CD14-positive monocyte (primary cell): Measurements from ENCODE around the gene GEMIN7. TPM values are rescaled to one million over a fixed set of nuclear protein-coding genes. Genes with fewer than 3 reads are reported as not detected.
A peak's percentile ranks its signal among the peaks of the same experiment; 100 is the strongest.

Experiments
- DNase-seq, 3 donors: peaks; one replicate each; pipeline ENCODE4 v3.0.0-alpha.2; 2011 to 2022
- H2AFZ ChIP-seq: 2 replicates; pipeline ENCODE4 v1.6.0; 2012; ENCODE audit warnings: mild to moderate bottlenecking, low read depth, low read length, inconsistent platforms; ENCODE audit not compliant: insufficient read depth, poor library complexity, severe bottlenecking
- H3K27ac ChIP-seq, 2 donors: 1 replicate in 1 of 2; 2 replicates in 1 of 2; pipeline ENCODE4 v1.5.1; 2012 to 2013; ENCODE audit warnings: low read length in 2 of 2, control low read depth in 1 of 2, inconsistent platforms in 1 of 2, low read depth in 1 of 2, mild to moderate bottlenecking in 1 of 2
- H3K27me3 ChIP-seq, 2 donors: one replicate each; pipeline versions ENCODE4 v1.6.0 to v1.6.1; 2011 to 2013; ENCODE audit warnings: low read length in 2 of 2; ENCODE audit not compliant: control insufficient read depth in 2 of 2, insufficient read depth in 2 of 2
- H3K36me3 ChIP-seq, 2 donors: replicated peaks in 1 of 2; 1 replicate in 1 of 2; 2 replicates in 1 of 2; pipeline versions ENCODE4 v1.5.1 to v1.6.1; 2012 to 2013; ENCODE audit warnings: low read length in 2 of 2, control low read depth in 1 of 2, inconsistent platforms in 1 of 2, mild to moderate bottlenecking in 1 of 2; ENCODE audit not compliant: insufficient read depth in 2 of 2, control insufficient read depth in 1 of 2
- H3K4me1 ChIP-seq, 2 donors: 1 replicate in 1 of 2; 2 replicates in 1 of 2; pipeline versions ENCODE4 v1.5.1 to v1.6.1; 2012 to 2013; ENCODE audit warnings: low read length in 2 of 2, control low read depth in 1 of 2, inconsistent platforms in 1 of 2, mild to moderate bottlenecking in 1 of 2, moderate library complexity in 1 of 2; ENCODE audit not compliant: insufficient read depth in 2 of 2, control insufficient read depth in 1 of 2
- H3K4me2 ChIP-seq: replicated peaks from 2 replicates; pipeline ENCODE3; 2012; ENCODE audit warnings: low read length, moderate library complexity, mild to moderate bottlenecking; ENCODE audit not compliant: poor library complexity, severe bottlenecking; ENCODE audit errors: extremely low read depth
- H3K4me3 ChIP-seq, 3 experiments: fragments of 200-600 bp in 1 of 3; sonication (generic) in 1 of 3; replicated peaks in 1 of 3; 1 replicate in 2 of 3; 2 replicates in 1 of 3; pipeline ENCODE4 v1.5.1; 2011 to 2013; ENCODE audit warnings: low read length in 3 of 3, mild to moderate bottlenecking in 3 of 3, control low read depth in 2 of 3, low read depth in 2 of 3, inconsistent platforms in 1 of 3, moderate library complexity in 1 of 3
- H3K79me2 ChIP-seq: 2 replicates; pipeline ENCODE4 v1.6.0; 2012; ENCODE audit warnings: mild to moderate bottlenecking, control low read depth, inconsistent platforms, low read length, moderate library complexity; ENCODE audit not compliant: insufficient read depth
- H3K9ac ChIP-seq: 2 replicates; pipeline ENCODE4 v1.6.0; 2017; ENCODE audit warnings: low read length, mild to moderate bottlenecking; ENCODE audit not compliant: insufficient read depth, poor library complexity, severe bottlenecking
- H3K9me3 ChIP-seq, 2 donors: replicated peaks in 1 of 2; 1 replicate in 1 of 2; 2 replicates in 1 of 2; pipeline versions ENCODE4 v1.5.1 to v1.6.1; 2012 to 2013; ENCODE audit warnings: low read length in 2 of 2, control low read depth in 1 of 2; ENCODE audit not compliant: control insufficient read depth in 1 of 2, insufficient read depth in 1 of 2
- H4K20me1 ChIP-seq: 2 replicates; pipeline ENCODE4 v1.6.0; 2012; ENCODE audit warnings: mild to moderate bottlenecking, low read length, control low read depth, moderate library complexity; ENCODE audit not compliant: insufficient read depth
- H3K27ac Mint-ChIP-seq, 7 donors: one replicate each; pipeline ENCODE4 v1.8.0; 2020; ENCODE audit warnings: mild to moderate bottlenecking in 7 of 7, mixed read lengths in 7 of 7, moderate library complexity in 6 of 7, inconsistent platforms in 2 of 7
- H3K27me3 Mint-ChIP-seq, 3 donors: one replicate each; pipeline ENCODE4 v1.8.0; 2021 to 2022; ENCODE audit warnings: low read depth in 3 of 3, mild to moderate bottlenecking in 3 of 3, mixed read lengths in 3 of 3, moderate library complexity in 3 of 3, inconsistent platforms in 1 of 3
- H3K36me3 Mint-ChIP-seq, 2 donors: one replicate each; pipeline ENCODE4 v1.8.0; 2020; ENCODE audit warnings: mixed read lengths in 2 of 2, inconsistent platforms in 1 of 2, mild to moderate bottlenecking in 1 of 2
- H3K4me1 Mint-ChIP-seq: one replicate; pipeline ENCODE4 v1.8.0; 2020; ENCODE audit warnings: mild to moderate bottlenecking, mixed read lengths
- H3K4me3 Mint-ChIP-seq, 2 donors: one replicate each; pipeline ENCODE4 v1.8.0; 2020; ENCODE audit warnings: mild to moderate bottlenecking in 2 of 2, mixed read lengths in 2 of 2, moderate library complexity in 1 of 2
- H3K9me3 Mint-ChIP-seq, 7 donors: one replicate each; pipeline ENCODE4 v1.8.0; 2020 to 2022; ENCODE audit warnings: mixed read lengths in 7 of 7, mild to moderate bottlenecking in 6 of 7, moderate library complexity in 6 of 7, inconsistent platforms in 2 of 7
- WGBS: methylation state at CpG from one replicate; pipeline ENCODE4 v1.1.5; 2013; ENCODE audit warnings: missing lambda C conversion rate; ENCODE audit not compliant: insufficient coverage; 5-methylcytosine and 5-hydroxymethylcytosine counted together
- intact Hi-C, 2 donors: fragments of 100-400 bp; cut with micrococcal nuclease; formaldehyde crosslinking; loops; one replicate each; pipeline versions ENCODE4 v1.15.0 to v1.15.1; 2023
- polyA plus RNA-seq, 3 donors: library from polyadenylated mRNA; depleted of rRNA in 1 of 3; unstranded in 2 of 3; stranded (reverse) in 1 of 3; fragments of 300-500 nt in 2 of 3; fragments of >200 nt in 1 of 3; fragmentation: Illumina TruSeq in 2 of 3; gene quantifications; 1 replicate in 2 of 3; 2 replicates in 1 of 3; pipeline ENCODE4 v1.2.3, GENCODE V29; 2012 to 2021
- TF ChIP-seq, protein P1 (sequence below): fragments of 200-600 bp; IDR thresholded peaks from one replicate; pipeline ENCODE4 v1.8.0; 2022; ENCODE audit warnings: antibody characterized with exemption, mild to moderate bottlenecking

GEMIN7 gene
- polyA plus RNA-seq, 3 donors, result 67.6 to 83.4 (median 78.4) TPM

DNA sequence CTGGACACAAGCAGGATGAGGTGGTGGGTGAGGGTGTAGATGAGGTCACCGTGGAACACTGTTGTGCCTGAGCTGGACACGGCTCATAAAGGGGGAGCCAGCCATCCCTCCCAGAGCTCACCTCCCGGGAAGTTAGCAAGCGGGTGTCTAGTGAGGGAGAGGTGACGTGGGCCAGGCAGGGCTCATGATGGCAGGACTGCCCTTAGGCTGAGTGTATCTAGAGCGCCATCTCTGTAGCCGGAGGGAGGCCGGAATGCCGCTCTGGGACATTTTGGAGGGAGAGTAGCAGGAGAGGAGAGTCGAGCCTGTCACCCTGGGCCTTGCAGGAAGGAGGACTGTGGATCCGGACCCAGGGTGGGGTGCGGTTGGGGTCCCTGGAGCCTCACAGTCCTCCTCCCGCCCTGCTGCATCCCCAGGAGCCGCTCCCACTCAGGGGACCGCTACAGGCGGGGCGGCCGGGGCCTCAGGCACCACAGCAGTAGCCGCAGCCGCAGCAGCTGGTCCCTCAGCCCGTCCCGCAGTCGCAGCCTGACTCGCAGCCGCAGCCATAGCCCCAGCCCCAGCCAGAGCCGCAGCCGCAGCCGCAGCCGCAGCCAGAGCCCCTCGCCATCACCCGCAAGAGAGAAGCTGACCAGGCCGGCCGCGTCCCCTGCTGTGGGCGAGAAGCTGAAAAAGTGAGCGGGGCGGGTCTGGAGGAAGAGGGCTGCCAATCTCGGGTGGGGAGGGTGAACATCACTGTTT, 12.0 kb upstream of the GEMIN7 start:
- H3K4me1 ChIP-seq, result no peaks in the 10 kb centered on the region
- WGBS, result 95% methylated on average over 37 of the region's 38 CpGs
- peaks cover 90% of the 10 kb centered on the region for H4K20me1 ChIP-seq
- no peak overlapping the region for H3K27ac ChIP-seq
- Mint-ChIP-seq H3K27ac (no peak overlapping the region), H3K4me3 (no peak overlapping the region), H3K36me3 (peaks cover 61 to 95% of the 10 kb centered on the region in 2 donors), H3K4me1 (peaks cover 3% of the 10 kb centered on the region), H3K27me3 (no peaks in the 10 kb centered on the region), H3K9me3 (peaks cover 0 to 3% (median 0%) of the 10 kb centered on the region in 7 donors)
- peaks cover 29% of the 10 kb centered on the region for H3K79me2 ChIP-seq
- DNase-seq, result no peak
- no peak overlapping the region for H3K9ac ChIP-seq
- H2AFZ ChIP-seq, result no peak overlapping the region
- peaks cover 89 to 99% of the 10 kb centered on the region in 2 donors for H3K36me3 ChIP-seq
- no peak overlapping the region for H3K4me3 ChIP-seq
- H3K4me2 ChIP-seq, result no peak overlapping the region
- TF ChIP-seq, protein P1, sequence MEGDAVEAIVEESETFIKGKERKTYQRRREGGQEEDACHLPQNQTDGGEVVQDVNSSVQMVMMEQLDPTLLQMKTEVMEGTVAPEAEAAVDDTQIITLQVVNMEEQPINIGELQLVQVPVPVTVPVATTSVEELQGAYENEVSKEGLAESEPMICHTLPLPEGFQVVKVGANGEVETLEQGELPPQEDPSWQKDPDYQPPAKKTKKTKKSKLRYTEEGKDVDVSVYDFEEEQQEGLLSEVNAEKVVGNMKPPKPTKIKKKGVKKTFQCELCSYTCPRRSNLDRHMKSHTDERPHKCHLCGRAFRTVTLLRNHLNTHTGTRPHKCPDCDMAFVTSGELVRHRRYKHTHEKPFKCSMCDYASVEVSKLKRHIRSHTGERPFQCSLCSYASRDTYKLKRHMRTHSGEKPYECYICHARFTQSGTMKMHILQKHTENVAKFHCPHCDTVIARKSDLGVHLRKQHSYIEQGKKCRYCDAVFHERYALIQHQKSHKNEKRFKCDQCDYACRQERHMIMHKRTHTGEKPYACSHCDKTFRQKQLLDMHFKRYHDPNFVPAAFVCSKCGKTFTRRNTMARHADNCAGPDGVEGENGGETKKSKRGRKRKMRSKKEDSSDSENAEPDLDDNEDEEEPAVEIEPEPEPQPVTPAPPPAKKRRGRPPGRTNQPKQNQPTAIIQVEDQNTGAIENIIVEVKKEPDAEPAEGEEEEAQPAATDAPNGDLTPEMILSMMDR, result no peak
- intact Hi-C loops, result no loop called here
- no peaks in the 10 kb centered on the region for H3K9me3 ChIP-seq
- H3K27me3 ChIP-seq, result no peaks in the 10 kb centered on the region

DNA sequence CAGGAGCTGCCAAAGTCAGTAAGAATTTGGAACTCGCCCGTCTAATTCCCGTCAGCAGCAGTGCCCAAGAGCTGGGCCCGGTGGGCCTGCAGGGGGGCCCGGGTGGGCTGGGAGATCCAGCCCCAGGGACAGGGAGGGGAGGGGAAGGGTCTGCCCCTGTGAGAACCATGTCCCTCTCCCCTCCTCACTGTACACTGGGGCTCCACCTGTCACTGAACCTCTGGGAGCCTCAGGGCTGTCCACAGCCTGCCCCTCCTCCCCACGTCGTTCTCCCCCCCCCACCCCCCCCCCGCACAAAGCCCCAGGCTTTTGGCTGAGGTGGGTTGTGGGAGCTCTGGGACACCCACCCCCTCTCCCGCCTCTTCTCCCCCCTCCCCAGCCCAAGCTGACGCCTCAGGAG, 11.0 kb upstream of the GEMIN7 start:
- peaks cover 57 to 95% of the 10 kb centered on the region in 2 donors for H3K36me3 Mint-ChIP-seq
- peaks cover 86 to 96% of the 10 kb centered on the region in 2 donors for H3K36me3 ChIP-seq
- intact Hi-C loops, result no loop called here
- H3K27ac Mint-ChIP-seq, result peak overlapping the region in 1 of 7 donors; percentile 31
- H2AFZ ChIP-seq, result no peak overlapping the region
- DNase-seq, result no peak
- peaks cover 0 to 3% (median 0%) of the 10 kb centered on the region in 7 donors for H3K9me3 Mint-ChIP-seq
- H3K9ac ChIP-seq, result no peak overlapping the region
- H3K79me2 ChIP-seq, result peaks cover 37% of the 10 kb centered on the region
- H3K4me1 ChIP-seq, result no peaks in the 10 kb centered on the region
- peaks cover 94% of the 10 kb centered on the region for H4K20me1 ChIP-seq
- TF ChIP-seq, protein P1, result no peak
- H3K4me2 ChIP-seq, result no peak overlapping the region
- WGBS, result 92% methylated on average over 2 of the region's 10 CpGs
- H3K4me1 Mint-ChIP-seq, result peaks cover 7% of the 10 kb centered on the region
- H3K4me3 ChIP-seq, result no peak overlapping the region
- no peak overlapping the region for H3K4me3 Mint-ChIP-seq
- H3K27me3 Mint-ChIP-seq, result no peaks in the 10 kb centered on the region
- no peaks in the 10 kb centered on the region for H3K27me3 ChIP-seq
- H3K9me3 ChIP-seq, result no peaks in the 10 kb centered on the region
- no peak overlapping the region for H3K27ac ChIP-seq
